ENCODE measurements around the gene GSN. TPM values are rescaled to one million over a fixed set of nuclear protein-coding genes. Genes with fewer than 3 reads are reported as not detected.

Gene GSN
- total and polyA plus RNA-seq, 2 of the 13 experiments (the other 11 are each of a cell fraction or from before 2014, with no cell fraction given), result 294 to 307 TPM

DNA sequence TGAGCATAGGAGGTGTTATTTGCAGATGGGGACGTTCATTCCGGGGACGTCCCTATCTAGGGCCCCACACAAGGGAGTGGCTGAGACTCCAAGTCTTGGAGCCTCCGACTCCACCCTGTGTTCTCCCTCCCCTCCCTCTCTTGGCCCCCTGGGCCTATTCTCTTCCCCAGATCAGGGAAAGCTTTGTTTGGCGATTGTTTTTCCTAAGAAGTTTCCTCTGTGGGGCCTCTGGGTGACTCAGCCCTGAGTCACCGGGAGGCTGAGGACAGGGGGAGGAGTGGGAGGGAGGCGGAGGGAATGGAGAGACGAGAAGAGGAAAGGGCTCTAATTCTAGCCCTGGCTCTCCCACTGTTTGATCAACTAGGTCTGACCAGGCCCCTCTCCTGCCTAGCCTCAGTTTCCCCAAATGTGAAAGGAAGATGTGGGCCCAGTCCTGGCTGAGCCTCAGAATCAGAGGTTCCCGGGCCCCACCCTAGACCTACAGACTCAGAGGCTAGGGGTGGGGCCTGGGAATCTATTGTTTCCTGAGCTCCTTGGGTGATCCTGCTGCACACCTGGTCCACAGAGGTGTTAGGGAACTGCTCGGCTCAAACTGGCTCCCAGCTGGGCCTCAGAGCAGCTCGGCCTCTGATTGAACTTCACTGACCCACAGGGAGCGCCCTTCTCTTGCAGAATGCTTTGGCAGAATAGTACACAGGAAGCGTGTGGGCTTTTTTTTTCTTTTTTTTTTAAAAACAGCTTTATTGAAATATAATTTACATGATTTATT, 19.2 kb downstream of the GSN start (continued):
- TF ChIP-seq ZNF543 (CRISPR knock-in tag; IDR thresholded peaks at IDR 0.05) (no peak; the same call in 1 of the 2 replicates), MYNN (CRISPR knock-in tag; IDR thresholded peaks at IDR 0.05; ENCODE audit: low read depth) (no peak), NFYC (CRISPR knock-in tag; IDR thresholded peaks at IDR 0.05) (no peak), HDAC6 (IDR thresholded peaks at IDR 0.05; ENCODE audit: low read depth, low read length) (no peak), EHMT2 (IDR thresholded peaks at IDR 0.05; ENCODE audit: borderline replicate concordance, low read depth, low read length) (no peak), ZBTB8A (CRISPR knock-in tag; IDR thresholded peaks at IDR 0.05; ENCODE audit: borderline replicate concordance, low read depth) (no peak), ZNF44 (CRISPR knock-in tag; IDR thresholded peaks at IDR 0.05) (no peak), IRF2 (CRISPR knock-in tag; IDR thresholded peaks at IDR 0.05) (0 out of 2 replicates have a peak, but pooled peaks have one; percentile 52), ZNF562 (CRISPR knock-in tag; IDR thresholded peaks at IDR 0.05; ENCODE audit: borderline replicate concordance) (no peak), PHF5A (CRISPR knock-in tag; IDR thresholded peaks at IDR 0.05; ENCODE audit: low read depth, unreplicated experiment) (no peak), MED8 (CRISPR knock-in tag; IDR thresholded peaks at IDR 0.05; ENCODE audit: insufficient replicate concordance) (no peak), KDM5A (IDR thresholded peaks at IDR 0.05; ENCODE audit: borderline replicate concordance, low read length) (no peak), NFRKB (IDR thresholded peaks at IDR 0.05) (no peak), ZNF768 (CRISPR knock-in tag; IDR thresholded peaks at IDR 0.05) (no peak), ZNF510 (CRISPR knock-in tag; IDR thresholded peaks at IDR 0.05; ENCODE audit: low read depth) (no peak), ZC3H4 (CRISPR knock-in tag; IDR thresholded peaks at IDR 0.05; ENCODE audit: borderline replicate concordance) (no peak), HOXA3 (CRISPR knock-in tag; IDR thresholded peaks at IDR 0.05) (no peak; the same call in 1 of the 2 replicates)
- TF ChIP-seq, protein P1, sequence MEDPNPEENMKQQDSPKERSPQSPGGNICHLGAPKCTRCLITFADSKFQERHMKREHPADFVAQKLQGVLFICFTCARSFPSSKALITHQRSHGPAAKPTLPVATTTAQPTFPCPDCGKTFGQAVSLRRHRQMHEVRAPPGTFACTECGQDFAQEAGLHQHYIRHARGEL (CRISPR knock-in tag; IDR thresholded peaks at IDR 0.05), result no peak
- TF ChIP-seq, protein P2, sequence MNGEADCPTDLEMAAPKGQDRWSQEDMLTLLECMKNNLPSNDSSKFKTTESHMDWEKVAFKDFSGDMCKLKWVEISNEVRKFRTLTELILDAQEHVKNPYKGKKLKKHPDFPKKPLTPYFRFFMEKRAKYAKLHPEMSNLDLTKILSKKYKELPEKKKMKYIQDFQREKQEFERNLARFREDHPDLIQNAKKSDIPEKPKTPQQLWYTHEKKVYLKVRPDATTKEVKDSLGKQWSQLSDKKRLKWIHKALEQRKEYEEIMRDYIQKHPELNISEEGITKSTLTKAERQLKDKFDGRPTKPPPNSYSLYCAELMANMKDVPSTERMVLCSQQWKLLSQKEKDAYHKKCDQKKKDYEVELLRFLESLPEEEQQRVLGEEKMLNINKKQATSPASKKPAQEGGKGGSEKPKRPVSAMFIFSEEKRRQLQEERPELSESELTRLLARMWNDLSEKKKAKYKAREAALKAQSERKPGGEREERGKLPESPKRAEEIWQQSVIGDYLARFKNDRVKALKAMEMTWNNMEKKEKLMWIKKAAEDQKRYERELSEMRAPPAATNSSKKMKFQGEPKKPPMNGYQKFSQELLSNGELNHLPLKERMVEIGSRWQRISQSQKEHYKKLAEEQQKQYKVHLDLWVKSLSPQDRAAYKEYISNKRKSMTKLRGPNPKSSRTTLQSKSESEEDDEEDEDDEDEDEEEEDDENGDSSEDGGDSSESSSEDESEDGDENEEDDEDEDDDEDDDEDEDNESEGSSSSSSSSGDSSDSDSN (CRISPR knock-in tag; IDR thresholded peaks at IDR 0.05), result no peak
- TF ChIP-seq, protein P3, sequence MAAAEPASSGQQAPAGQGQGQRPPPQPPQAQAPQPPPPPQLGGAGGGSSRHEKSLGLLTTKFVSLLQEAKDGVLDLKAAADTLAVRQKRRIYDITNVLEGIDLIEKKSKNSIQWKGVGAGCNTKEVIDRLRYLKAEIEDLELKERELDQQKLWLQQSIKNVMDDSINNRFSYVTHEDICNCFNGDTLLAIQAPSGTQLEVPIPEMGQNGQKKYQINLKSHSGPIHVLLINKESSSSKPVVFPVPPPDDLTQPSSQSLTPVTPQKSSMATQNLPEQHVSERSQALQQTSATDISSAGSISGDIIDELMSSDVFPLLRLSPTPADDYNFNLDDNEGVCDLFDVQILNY (CRISPR knock-in tag; conservative IDR thresholded peaks at IDR 0.05), result no peak
- TF ChIP-seq, protein P4, sequence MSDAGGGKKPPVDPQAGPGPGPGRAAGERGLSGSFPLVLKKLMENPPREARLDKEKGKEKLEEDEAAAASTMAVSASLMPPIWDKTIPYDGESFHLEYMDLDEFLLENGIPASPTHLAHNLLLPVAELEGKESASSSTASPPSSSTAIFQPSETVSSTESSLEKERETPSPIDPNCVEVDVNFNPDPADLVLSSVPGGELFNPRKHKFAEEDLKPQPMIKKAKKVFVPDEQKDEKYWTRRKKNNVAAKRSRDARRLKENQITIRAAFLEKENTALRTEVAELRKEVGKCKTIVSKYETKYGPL (CRISPR knock-in tag; IDR thresholded peaks at IDR 0.05), result no peak
- TF ChIP-seq, protein P5, sequence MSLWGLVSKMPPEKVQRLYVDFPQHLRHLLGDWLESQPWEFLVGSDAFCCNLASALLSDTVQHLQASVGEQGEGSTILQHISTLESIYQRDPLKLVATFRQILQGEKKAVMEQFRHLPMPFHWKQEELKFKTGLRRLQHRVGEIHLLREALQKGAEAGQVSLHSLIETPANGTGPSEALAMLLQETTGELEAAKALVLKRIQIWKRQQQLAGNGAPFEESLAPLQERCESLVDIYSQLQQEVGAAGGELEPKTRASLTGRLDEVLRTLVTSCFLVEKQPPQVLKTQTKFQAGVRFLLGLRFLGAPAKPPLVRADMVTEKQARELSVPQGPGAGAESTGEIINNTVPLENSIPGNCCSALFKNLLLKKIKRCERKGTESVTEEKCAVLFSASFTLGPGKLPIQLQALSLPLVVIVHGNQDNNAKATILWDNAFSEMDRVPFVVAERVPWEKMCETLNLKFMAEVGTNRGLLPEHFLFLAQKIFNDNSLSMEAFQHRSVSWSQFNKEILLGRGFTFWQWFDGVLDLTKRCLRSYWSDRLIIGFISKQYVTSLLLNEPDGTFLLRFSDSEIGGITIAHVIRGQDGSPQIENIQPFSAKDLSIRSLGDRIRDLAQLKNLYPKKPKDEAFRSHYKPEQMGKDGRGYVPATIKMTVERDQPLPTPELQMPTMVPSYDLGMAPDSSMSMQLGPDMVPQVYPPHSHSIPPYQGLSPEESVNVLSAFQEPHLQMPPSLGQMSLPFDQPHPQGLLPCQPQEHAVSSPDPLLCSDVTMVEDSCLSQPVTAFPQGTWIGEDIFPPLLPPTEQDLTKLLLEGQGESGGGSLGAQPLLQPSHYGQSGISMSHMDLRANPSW (CRISPR knock-in tag; IDR thresholded peaks at IDR 0.05; ENCODE audit: borderline replicate concordance), result no peak

All from HepG2 (cell line).